Chondrocyte (in vitro differentiated cells): ENCODE data around the gene KLHDC9. TPM values are rescaled to one million over a fixed set of nuclear protein-coding genes. Genes with fewer than 3 reads are reported as not detected.
"Not testable (repeated sequence)": the region's sequence is repeated elsewhere in the genome, so short reads cannot be mapped to it uniquely, and the experiment has no call there.

Experiments used
- DNase-seq: peaks from one replicate; pipeline ENCODE4 v3.0.0; 2021; ENCODE audit warnings: mixed read lengths, low spot score
- H3K27ac Mint-ChIP-seq: one replicate; pipeline ENCODE4 v1.8.0; 2021; ENCODE audit warnings: mild to moderate bottlenecking, moderate library complexity, mixed read lengths; ENCODE audit not compliant: unreplicated experiment
- H3K27me3 Mint-ChIP-seq: 2 replicates; pipeline ENCODE4 v1.8.0; 2021; ENCODE audit warnings: low read depth, mixed read lengths
- H3K36me3 Mint-ChIP-seq: 2 replicates; pipeline ENCODE4 v1.8.0; 2021; ENCODE audit warnings: low read depth, mixed read lengths
- H3K4me1 Mint-ChIP-seq: 2 replicates; pipeline ENCODE4 v1.8.0; 2021; ENCODE audit warnings: low read depth, mild to moderate bottlenecking, mixed read lengths
- H3K4me3 Mint-ChIP-seq: one replicate; pipeline ENCODE4 v1.8.0; 2021; ENCODE audit warnings: mild to moderate bottlenecking, moderate library complexity, mixed read lengths; ENCODE audit not compliant: unreplicated experiment
- H3K9me3 Mint-ChIP-seq: 2 replicates; pipeline ENCODE4 v1.8.0; 2021; ENCODE audit warnings: low read depth, mixed read lengths
- total RNA-seq: library from RNA; stranded (reverse); gene quantifications from 3 replicates; pipeline ENCODE4 v1.2.1, GENCODE V29; 2021
- TF ChIP-seq, protein P1 (sequence below): fragments of 200-600 bp; sonication (generic); IDR thresholded peaks from 2 replicates; pipeline ENCODE4 v1.5.0; 2021; ENCODE audit warnings: antibody characterized with exemption, mild to moderate bottlenecking, moderate library complexity

Gene KLHDC9
- total RNA-seq, 1 donor from 2014 or later = 1.6 TPM

DNA sequence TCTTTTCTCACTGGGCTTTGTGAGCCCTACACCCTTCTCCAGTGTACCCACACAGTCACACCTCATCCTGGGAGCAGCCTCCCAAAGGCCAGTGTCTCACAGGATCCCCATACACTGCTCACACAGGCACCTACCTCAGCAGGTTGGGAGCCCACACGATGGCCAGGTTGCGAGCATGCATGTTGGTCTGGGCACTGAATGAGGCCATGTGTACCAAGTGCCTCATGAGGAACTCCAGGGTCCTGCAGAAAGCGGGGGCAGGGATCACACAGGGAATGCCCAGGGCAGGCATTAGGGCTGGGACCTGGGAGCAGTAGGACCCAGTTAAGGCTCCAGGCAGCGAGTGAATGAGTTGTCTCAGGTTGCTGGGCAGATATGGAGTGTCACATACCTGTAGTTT, 43.9 kb upstream of the KLHDC9 start:
- no peak for DNase-seq
- H3K27ac Mint-ChIP-seq = no peak overlapping the region
- no peaks in the 10 kb centered on the region for H3K27me3 Mint-ChIP-seq
- peaks cover 1% of the 10 kb centered on the region for H3K9me3 Mint-ChIP-seq
- no peak overlapping the region for H3K4me3 Mint-ChIP-seq
- no peaks in the 10 kb centered on the region for H3K4me1 Mint-ChIP-seq
- TF ChIP-seq, protein P1, sequence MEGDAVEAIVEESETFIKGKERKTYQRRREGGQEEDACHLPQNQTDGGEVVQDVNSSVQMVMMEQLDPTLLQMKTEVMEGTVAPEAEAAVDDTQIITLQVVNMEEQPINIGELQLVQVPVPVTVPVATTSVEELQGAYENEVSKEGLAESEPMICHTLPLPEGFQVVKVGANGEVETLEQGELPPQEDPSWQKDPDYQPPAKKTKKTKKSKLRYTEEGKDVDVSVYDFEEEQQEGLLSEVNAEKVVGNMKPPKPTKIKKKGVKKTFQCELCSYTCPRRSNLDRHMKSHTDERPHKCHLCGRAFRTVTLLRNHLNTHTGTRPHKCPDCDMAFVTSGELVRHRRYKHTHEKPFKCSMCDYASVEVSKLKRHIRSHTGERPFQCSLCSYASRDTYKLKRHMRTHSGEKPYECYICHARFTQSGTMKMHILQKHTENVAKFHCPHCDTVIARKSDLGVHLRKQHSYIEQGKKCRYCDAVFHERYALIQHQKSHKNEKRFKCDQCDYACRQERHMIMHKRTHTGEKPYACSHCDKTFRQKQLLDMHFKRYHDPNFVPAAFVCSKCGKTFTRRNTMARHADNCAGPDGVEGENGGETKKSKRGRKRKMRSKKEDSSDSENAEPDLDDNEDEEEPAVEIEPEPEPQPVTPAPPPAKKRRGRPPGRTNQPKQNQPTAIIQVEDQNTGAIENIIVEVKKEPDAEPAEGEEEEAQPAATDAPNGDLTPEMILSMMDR = no peak
- H3K36me3 Mint-ChIP-seq = no peaks in the 10 kb centered on the region

DNA sequence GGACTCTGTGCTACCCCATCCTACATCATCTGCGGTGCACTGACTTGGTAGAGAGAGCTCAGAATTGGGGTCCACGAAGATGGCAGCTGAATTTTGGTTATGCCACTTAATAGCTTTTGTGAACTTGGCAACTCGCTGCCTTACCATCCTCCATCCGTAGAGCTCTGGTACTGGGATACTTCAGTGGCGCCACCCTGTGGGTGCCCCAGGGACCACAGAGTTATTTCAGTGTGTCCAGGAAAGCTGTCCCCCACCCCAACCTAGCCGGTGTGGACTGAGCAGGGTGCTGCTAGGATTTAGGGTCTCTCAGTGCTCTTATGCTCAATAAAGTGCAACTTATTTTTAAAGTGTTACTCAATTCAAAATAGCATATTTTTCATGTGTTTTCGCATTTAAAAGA, 43.4 kb upstream of the KLHDC9 start:
- no peak for DNase-seq
- TF ChIP-seq, protein P1 = peak; percentile 34
- no peak overlapping the region for H3K4me3 Mint-ChIP-seq
- no peaks in the 10 kb centered on the region for H3K9me3 Mint-ChIP-seq
- no peaks in the 10 kb centered on the region for H3K36me3 Mint-ChIP-seq
- no peaks in the 10 kb centered on the region for H3K27me3 Mint-ChIP-seq
- no peak overlapping the region for H3K27ac Mint-ChIP-seq
- no peaks in the 10 kb centered on the region for H3K4me1 Mint-ChIP-seq

DNA sequence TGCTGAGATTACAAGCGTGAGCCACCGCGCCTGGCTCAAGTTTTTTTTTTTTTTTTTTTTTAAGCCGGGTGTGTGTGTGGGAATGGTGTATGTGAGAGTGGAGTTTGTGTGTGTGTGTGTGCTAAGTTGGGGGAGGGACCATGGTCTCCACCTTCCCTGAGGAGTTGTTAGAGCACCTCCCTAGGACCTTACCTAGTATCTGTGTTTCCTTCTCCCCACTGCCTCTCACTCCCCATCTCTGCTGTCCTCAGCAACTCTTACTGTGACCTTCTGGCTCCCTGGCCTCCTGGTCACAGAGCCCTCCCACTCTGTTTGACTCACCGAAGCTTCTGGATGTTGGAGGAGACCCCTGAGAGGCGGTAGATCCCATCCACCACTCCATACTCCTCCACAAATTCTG, 38.9 kb upstream of the KLHDC9 start:
- TF ChIP-seq, protein P1 = no peak
- Mint-ChIP-seq H3K36me3 (no peaks in the 10 kb centered on the region), H3K4me1 (no peaks in the 10 kb centered on the region), H3K27ac (no peak overlapping the region), H3K9me3 (no peaks in the 10 kb centered on the region), H3K4me3 (no peak overlapping the region), H3K27me3 (peaks cover 17% of the 10 kb centered on the region)
- no peak for DNase-seq

DNA sequence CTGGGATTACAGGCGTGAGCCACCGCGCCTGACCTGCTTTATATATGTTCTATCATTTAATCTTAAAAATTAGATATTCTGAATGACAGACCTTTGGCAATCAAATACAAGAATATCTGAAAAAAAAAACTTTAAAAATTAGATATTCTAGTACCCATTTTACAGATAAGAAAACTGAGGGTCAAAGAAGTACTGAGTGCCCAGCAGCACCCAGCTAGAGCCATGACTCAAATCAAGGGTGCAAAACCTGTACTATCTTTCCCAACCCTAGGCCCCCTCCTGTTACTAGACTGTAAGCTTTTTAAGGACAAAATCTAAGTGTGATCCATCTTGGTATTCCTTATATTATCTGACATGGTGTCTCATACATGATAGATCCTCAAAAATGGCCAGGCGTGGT, 36.7 kb upstream of the KLHDC9 start:
- H3K27ac Mint-ChIP-seq = no peak overlapping the region
- no peaks in the 10 kb centered on the region for H3K4me1 Mint-ChIP-seq
- peaks cover 20% of the 10 kb centered on the region for H3K27me3 Mint-ChIP-seq
- no peaks in the 10 kb centered on the region for H3K9me3 Mint-ChIP-seq
- TF ChIP-seq, protein P1 = no peak
- no peak for DNase-seq
- H3K36me3 Mint-ChIP-seq = no peaks in the 10 kb centered on the region
- H3K4me3 Mint-ChIP-seq = no peak overlapping the region

DNA sequence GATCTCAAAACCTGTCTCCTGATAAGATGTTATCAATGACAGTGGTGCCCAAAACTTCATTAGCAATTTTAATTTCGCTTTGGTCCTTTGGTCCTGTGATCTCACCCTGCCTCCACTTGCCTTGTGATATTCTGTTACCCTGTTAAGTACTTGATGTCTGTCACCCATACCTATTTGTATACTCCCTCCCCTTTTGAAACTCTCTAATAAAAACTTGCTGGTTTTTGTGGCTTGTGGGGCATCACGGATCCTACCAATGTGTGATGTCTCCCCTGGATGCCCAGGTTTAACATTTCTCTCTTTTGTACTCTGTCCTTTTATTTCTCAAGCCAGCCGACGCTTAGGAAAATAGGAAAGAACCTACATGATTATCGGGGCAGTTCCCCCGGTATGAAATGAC, 34.2 kb upstream of the KLHDC9 start:
- H3K27me3 Mint-ChIP-seq = peaks cover 25% of the 10 kb centered on the region
- not testable (repeated sequence) for H3K4me1 Mint-ChIP-seq, H3K4me3 Mint-ChIP-seq, H3K9me3 Mint-ChIP-seq, DNase-seq, H3K27ac Mint-ChIP-seq, H3K36me3 Mint-ChIP-seq

DNA sequence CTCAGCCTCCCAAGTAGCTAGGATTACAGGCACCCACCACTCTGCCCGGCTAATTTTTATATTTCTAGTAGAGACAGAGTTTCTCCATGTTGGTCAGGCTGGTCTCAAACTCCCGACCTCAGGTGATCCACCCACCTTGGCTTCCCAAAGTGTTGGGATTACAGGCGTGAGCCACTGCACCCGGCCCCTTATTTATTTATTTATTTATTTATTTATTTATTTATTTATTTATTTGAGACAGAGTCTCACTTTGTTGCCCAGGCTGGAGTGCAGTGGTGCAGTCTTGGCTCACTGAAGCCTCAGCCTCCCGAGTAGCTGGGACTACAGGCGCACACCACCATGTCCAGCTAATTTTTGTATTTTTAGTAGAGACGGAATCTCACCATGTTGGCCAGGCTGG, 32.5 kb upstream of the KLHDC9 start:
- not testable (repeated sequence) for H3K27ac Mint-ChIP-seq, H3K4me3 Mint-ChIP-seq, H3K4me1 Mint-ChIP-seq, DNase-seq, H3K36me3 Mint-ChIP-seq, H3K9me3 Mint-ChIP-seq
- H3K27me3 Mint-ChIP-seq = peaks cover 25% of the 10 kb centered on the region
